ENCODE measurements around the gene TAF1.

DNA sequence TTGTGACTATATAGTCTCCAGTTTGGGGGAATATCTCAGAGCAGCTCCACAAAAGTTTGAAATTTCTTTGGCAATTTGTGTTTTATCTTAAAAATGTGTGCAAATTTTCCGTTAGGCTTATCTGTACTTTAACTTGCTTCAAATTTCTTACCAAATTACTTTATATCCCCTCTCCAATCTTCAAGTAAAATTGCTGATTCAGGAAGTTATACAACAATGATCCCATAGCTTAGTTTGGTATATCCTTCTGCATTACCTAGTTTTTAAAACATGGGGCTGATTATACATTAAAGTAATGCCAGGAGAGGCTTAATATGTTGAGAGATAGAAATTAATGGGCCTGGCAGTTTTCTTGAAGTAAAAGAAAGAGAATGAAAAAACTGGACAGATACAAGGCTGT, 66.6 kb downstream of the TAF1 start:
- TF ChIP-seq, protein P1, sequence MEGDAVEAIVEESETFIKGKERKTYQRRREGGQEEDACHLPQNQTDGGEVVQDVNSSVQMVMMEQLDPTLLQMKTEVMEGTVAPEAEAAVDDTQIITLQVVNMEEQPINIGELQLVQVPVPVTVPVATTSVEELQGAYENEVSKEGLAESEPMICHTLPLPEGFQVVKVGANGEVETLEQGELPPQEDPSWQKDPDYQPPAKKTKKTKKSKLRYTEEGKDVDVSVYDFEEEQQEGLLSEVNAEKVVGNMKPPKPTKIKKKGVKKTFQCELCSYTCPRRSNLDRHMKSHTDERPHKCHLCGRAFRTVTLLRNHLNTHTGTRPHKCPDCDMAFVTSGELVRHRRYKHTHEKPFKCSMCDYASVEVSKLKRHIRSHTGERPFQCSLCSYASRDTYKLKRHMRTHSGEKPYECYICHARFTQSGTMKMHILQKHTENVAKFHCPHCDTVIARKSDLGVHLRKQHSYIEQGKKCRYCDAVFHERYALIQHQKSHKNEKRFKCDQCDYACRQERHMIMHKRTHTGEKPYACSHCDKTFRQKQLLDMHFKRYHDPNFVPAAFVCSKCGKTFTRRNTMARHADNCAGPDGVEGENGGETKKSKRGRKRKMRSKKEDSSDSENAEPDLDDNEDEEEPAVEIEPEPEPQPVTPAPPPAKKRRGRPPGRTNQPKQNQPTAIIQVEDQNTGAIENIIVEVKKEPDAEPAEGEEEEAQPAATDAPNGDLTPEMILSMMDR (IDR thresholded peaks at IDR 0.05): no peak
- TF ChIP-seq EP300 (IDR thresholded peaks at IDR 0.05): no peak
